8988T (cell line): ENCODE data around the gene SRSF11.
"Not testable (repeated sequence)": the region's sequence is repeated elsewhere in the genome, so short reads cannot be mapped to it uniquely, and the experiment has no call there.

Experiments
- DNase-seq: peaks from one replicate; pipeline ENCODE4 v3.0.0; 2011

SRSF11 gene, protein sequence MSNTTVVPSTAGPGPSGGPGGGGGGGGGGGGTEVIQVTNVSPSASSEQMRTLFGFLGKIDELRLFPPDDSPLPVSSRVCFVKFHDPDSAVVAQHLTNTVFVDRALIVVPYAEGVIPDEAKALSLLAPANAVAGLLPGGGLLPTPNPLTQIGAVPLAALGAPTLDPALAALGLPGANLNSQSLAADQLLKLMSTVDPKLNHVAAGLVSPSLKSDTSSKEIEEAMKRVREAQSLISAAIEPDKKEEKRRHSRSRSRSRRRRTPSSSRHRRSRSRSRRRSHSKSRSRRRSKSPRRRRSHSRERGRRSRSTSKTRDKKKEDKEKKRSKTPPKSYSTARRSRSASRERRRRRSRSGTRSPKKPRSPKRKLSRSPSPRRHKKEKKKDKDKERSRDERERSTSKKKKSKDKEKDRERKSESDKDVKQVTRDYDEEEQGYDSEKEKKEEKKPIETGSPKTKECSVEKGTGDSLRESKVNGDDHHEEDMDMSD

GRCh38 chr1:70221238-70222121 lies at the start of gene SRSF11:
Gene SRSF11 (plus strand): TSS chr1:70221380. CDS start chr1:70221637, 257 bp downstream.
- DNase-seq: peak; percentile 43

DNA sequence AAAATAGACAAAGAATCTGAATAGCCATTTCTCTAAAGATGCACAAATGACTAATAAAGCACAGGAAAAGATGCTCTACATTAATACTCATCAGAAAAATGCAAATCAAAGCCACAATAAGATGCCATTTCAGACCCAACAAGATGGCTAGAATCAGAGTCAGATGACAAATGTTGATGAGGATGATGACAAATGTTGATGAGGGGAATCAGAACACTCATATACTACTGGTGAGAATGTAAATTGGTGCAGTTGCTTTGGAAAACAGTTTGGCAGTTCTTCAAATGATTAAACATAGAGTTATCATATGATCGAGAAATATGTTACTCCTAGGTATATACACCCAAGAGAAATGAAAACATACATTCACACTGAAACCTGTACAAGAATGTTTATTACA lies 49.7 kb upstream of the SRSF11 start:
- DNase-seq: no peak

DNA sequence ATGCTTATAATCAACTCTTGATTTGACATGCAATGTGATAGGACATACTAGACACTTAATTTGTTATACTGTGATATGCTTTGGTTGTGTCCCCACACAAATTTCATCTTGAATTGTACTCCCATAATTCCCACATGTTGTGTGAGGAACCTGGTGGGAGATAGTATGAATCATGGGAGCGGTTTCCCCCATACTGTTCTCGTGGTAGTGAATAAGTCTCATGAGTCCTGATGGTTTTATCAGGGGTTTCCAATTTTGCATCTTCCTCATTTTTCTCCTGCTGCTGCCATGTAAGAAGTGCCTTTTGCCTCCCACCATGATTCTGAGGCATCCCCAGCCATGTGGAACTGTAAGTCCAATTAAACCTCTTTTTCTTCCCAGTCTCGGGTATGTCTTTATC lies 36.0 kb upstream of the SRSF11 start:
- DNase-seq: not testable (repeated sequence)

GRCh38 chr1:70188522-70188921 lies 32.7 kb upstream of the SRSF11 start:
- DNase-seq: no peak

- DNase-seq: no peak
These were observed 31.0 kb upstream of the SRSF11 start for GRCh38 chr1:70190180-70190579.

DNA sequence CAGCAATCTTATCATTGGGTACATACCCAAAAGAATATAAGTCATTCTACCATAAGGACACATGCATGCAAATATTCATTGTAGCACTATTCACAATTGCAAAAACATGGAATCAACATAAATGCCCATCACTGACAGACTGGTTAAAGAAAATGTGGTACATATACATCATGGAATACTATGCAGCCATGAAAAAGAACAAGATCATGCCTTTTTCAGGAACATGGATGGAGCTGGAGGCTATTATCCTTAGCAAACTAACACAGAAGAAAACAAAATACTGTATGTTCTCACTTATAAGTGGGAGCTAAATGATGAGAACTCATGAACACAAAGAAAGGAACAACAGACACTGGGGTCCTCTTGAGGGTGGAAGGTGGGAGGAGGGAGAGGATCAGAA lies 28.7 kb upstream of the SRSF11 start:
- not testable (repeated sequence) for DNase-seq

DNA sequence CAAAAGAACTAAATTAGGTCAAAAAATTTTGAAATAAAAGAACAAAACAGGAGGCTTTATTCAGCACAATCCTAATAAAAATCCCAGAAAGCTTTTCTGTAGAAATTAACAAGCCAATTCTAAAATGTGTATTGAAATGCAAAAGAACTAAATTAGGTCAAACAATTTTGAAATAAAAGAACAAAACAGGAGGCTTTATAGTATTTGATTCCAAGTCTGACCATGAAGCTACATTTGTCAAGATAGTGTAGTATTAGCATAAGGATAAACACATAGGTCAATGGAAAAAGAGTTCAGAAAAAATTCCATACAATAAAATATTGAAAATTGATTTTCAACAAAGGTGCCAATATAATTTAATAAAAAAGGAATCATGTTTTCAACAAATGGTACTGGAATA lies 26.6 kb upstream of the SRSF11 start:
- DNase-seq: no peak

DNA sequence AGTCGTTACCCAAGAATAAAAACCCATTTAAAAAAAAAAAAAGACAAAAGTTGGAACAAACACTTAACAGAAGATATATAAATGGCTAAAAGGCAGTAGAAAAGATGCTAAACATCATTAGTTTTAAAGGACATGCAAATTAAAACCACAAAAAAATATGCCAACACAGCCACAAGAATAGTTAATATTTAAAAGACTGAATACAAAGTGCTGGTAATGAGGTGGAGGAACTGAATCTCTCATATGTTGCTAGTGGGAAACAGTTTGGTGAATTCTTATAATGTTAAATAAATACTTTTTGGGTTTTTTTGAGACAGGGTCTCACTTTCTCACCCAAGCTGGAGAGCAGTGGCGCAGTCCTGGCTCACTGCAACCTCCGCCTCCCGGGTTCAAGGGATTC lies 25.8 kb upstream of the SRSF11 start:
- no peak for DNase-seq

DNA sequence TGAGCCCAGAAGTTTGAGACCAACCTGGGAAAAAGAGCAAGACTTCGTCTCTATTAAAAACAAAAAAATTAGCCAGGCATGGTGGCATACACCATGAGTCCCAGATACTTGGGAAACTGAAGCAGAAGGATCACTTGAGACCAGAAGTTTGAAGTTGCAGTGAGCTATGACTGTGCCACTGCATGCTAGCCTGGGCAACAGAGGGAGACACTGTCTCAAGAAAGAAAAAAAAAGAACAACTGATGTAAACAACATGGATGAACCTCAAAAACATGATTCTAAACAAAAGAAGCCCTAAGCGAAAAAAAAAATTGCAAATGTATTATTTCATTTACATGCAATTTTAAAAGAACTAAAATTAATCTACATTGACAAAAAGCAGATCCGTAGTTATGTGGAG lies 24.8 kb upstream of the SRSF11 start:
- DNase-seq: no peak

DNA sequence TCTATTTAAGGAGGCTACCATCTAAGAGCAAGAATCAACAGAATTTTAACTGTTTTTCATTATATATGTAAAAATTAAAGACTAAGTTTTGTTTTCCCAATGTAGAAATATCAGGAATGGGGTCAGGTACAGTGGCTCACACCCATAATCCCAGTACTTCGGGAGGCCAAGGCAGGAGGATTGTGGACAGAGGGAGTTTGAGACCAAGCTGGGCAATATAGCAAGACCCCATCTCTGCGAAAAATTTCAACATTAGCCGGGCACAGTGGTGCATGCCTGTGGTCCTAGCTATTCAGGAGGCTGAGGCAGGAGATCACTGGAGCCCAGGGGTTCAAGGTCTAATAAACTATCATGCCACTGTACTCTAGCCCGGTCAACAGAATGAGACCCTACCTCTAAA lies 21.1 kb upstream of the SRSF11 start:
- no peak for DNase-seq

GRCh38 chr1:70202173-70202758 lies 18.9 kb upstream of the SRSF11 start:
- DNase-seq: no peak

- no peak for DNase-seq
These were observed 17.0 kb upstream of the SRSF11 start for GRCh38 chr1:70204139-70204538.

DNA sequence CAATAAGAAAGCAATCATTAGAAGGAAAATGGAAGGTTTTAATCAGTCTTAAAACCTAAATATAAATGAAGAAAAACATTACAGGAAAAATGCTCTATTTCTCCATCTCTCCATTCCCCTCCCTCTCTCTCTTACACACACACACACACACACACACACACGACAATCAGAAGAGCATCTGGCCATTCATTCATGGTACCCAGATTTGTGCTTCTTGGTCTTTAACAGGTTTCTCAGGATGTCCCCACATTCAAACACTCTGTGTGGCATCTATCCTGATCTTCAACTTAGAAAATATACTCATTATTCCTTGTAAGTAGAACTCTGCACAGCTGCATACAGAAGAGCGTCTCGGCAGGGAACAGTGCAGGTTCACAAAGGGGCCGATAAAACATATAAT lies 16.6 kb upstream of the SRSF11 start:
- DNase-seq: no peak

DNA sequence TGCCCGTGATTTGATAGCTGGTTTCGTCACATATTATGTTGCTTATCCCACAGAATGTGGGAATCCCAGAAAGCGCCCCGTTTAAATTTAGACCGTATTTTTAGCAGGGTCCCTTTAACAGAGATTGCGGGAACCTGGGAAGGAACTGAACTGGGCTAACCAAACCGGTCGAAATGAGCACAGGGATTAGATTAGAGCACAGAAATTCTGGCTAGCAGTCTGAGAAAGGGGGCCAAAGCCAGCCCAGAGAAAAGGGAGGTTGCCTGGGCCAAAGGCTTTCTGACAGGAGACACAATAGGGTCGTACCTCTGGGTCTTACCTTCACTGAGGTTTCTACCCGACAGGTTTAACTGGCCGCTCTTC lies 16.1 kb upstream of the SRSF11 start:
- no peak for DNase-seq

DNA sequence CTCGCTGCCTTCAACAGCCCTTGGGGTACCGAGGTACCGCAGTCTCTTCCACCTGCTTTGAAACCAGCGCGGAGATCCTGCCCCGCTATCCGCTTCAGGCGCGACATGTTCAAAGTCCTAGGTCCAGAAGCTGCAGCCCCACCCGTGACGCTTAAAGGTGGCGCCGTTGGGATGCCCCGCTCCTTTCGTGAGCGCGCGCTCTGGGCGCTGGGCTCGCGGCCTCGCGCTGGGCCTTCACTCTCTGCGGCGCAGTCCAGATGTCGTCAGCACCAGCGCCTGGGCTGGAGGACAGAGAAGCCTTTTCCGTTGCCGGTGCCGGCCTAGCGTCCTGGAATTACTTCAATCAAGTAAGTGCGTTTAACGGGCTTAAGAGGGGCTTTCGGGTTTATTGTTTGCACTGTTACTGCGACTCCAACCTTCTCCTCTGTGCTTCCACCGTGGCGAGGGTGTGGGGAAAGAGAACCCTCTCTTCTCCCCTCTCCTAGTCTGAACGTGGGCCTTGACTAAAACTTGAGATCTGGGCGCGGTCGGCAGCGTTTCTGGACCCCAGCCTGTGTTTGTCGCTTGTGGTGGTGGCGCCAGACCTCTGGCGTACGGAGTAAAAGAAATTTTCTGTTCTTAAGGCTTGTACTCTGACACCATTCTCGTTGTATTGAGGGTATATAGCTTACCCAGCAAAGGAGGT lies 15.6 kb upstream of the SRSF11 start, which contains the start of gene LRRC40:
Gene LRRC40, minus strand, starts transcription at position 146 of the 685 bp plus-strand sequence. Its CDS starts 39 bp downstream, at position 107.
- peak; percentile 35 for DNase-seq

- not testable (repeated sequence) for DNase-seq
These were observed 14.3 kb upstream of the SRSF11 start for GRCh38 chr1:70206833-70207232.

- DNase-seq: no peak
These were observed 13.7 kb upstream of the SRSF11 start for GRCh38 chr1:70207492-70207891.

GRCh38 chr1:70208292-70208691 lies 12.9 kb upstream of the SRSF11 start:
- DNase-seq: no peak

- no peak for DNase-seq
These were observed 10.4 kb upstream of the SRSF11 start for GRCh38 chr1:70210820-70211219.

- DNase-seq: no peak
These were observed 9.6 kb upstream of the SRSF11 start for GRCh38 chr1:70211541-70211940.

GRCh38 chr1:70220015-70220414 lies 1.2 kb upstream of the SRSF11 start:
- no peak for DNase-seq

GRCh38 chr1:70220517-70221237 lies 503 bp upstream of the SRSF11 start:
- no peak for DNase-seq
